Breast epithelium (tissue), 3 donors: ENCODE data around the gene ZNRF3.

Source experiments
- CTCF ChIP-seq, 3 donors: fragments of 450-650 bp; IDR thresholded peaks; one replicate each; pipeline ENCODE4 v1.5.1; 2016 to 2017; ENCODE audit warnings: antibody characterized with exemption in 3 of 3, mild to moderate bottlenecking in 3 of 3, moderate library complexity in 3 of 3
- POLR2A ChIP-seq: fragments of 450-650 bp; IDR thresholded peaks from one replicate; pipeline ENCODE4 v1.6.1; 2016; ENCODE audit warnings: antibody characterized with exemption, mild to moderate bottlenecking, moderate library complexity

GRCh38 chr22:28846994-28847393 is 36.4 kb upstream of the ZNRF3 start:
- TF ChIP-seq POLR2A: no peak
- no peak for TF ChIP-seq CTCF (IDR thresholded peaks at IDR 0.05)
